ENCODE data around the gene CFLAR. TPM values are rescaled to one million over a fixed set of nuclear protein-coding genes. Genes with fewer than 3 reads are reported as not detected.
A peak's percentile ranks its signal among the peaks of the same experiment; 100 is the strongest.

The CFLAR gene
- total RNA-seq, 2 donors from 2014 or later: 165 to 315 TPM

DNA sequence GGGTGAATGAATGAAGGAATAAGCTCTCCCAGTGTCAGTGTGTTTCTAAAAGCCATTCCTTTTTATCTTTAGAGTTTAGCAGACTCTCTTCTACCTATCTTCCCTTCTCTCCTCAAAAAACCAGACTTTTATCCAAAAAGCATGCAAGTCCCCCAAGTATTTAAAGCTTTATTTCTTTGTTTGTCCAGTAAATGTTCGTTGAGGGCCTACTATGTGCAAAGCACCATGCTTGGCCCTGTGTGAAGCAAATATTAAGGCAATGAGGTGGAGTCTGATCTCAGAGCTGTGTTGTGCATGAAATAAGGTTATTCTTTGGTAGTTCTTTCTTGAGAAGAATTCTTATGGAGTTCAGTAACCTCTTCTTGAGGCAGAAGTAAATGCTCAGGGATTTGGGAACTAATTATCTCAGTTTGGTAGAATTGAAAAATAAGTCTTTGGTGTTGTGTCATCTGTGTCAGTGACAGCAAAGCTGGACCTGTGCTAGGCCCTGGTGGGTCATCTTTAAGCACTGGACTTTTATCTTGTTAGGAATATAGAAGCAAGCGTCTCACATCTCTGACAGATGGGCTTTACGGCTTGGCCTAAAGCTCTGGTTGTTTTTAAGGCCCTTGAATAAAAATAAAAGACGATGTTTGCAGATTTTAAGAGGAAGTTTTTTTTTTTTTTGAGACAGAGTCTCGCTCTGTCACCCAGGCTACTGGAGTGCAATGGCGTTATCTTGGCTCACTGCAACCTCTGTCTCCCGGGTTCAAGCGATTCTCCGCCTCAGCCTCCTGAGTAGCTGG is 38.8 kb downstream of the CFLAR start:
- no peak overlapping the region for H3K27ac ChIP-seq
- TF ChIP-seq, protein P1, sequence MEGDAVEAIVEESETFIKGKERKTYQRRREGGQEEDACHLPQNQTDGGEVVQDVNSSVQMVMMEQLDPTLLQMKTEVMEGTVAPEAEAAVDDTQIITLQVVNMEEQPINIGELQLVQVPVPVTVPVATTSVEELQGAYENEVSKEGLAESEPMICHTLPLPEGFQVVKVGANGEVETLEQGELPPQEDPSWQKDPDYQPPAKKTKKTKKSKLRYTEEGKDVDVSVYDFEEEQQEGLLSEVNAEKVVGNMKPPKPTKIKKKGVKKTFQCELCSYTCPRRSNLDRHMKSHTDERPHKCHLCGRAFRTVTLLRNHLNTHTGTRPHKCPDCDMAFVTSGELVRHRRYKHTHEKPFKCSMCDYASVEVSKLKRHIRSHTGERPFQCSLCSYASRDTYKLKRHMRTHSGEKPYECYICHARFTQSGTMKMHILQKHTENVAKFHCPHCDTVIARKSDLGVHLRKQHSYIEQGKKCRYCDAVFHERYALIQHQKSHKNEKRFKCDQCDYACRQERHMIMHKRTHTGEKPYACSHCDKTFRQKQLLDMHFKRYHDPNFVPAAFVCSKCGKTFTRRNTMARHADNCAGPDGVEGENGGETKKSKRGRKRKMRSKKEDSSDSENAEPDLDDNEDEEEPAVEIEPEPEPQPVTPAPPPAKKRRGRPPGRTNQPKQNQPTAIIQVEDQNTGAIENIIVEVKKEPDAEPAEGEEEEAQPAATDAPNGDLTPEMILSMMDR (IDR thresholded peaks at IDR 0.05): no peak
- ATAC-seq (ENCODE audit: insufficient number of reproducible peaks, low FRiP score, low read depth): no peak
- no peak overlapping the region for H3K4me3 ChIP-seq
- H3K9me3 ChIP-seq: no peaks in the 10 kb centered on the region
- H3K27me3 ChIP-seq (replicated peaks; ENCODE audit: insufficient read depth): no peaks in the 10 kb centered on the region
- peaks cover 50% of the 10 kb centered on the region for H3K36me3 ChIP-seq
- peaks cover 11 to 27% of the 10 kb centered on the region in 2 donors for H3K4me1 ChIP-seq (ENCODE audit: control insufficient read depth in 1 of 2, low read depth in 2 of 2)
- no peak for DNase-seq (ENCODE audit: low spot score)

DNA sequence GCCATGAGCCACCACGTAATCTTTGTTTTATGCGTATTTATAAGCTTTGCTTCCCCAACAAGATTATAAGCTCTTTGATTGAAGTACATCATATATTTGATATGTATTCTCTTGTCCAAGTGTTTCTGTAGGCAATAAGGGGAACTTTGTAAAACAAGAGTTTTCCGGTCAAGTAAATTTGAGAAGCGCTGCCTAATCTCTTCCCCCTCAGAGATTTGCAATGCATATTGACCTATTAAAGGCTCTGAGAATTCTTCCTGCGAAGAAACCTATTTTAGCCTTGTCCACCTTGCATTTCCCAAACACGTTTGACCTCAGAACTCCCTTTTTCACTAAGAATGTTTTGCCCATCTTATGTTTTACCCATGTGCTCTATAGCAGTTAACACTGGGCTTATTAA is 40.1 kb downstream of the CFLAR start:
- H3K27ac ChIP-seq: no peak overlapping the region
- ATAC-seq (ENCODE audit: insufficient number of reproducible peaks, low FRiP score, low read depth): no peak
- no peaks in the 10 kb centered on the region for H3K9me3 ChIP-seq
- H3K36me3 ChIP-seq: peaks cover 56% of the 10 kb centered on the region
- DNase-seq (ENCODE audit: low spot score): no peak
- TF ChIP-seq, protein P1 (IDR thresholded peaks at IDR 0.05): no peak
- peaks cover 9 to 19% of the 10 kb centered on the region in 2 donors for H3K4me1 ChIP-seq (ENCODE audit: control insufficient read depth in 1 of 2, low read depth in 2 of 2)
- no peak overlapping the region for H3K4me3 ChIP-seq
- H3K27me3 ChIP-seq (replicated peaks; ENCODE audit: insufficient read depth): no peaks in the 10 kb centered on the region

DNA sequence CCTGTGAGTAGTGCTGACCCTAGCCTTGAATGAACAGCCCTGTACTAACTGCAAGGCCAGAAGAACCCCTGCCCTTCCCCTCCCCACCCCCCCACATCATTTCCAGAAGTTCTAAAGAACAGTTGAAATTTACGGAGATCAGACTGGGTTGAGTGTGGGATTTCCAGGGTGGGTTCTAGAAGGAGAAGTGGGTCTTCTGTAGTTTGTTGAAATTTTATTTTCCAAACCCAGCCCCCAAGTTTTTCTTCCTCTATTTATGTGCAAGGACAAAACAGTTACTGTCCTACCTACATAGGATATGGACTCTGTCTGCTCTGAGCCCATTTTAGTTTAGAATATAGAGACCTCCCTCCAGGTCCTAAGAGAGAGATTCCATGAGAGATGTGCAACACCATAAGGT is 40.7 kb downstream of the CFLAR start:
- no peak for ATAC-seq (ENCODE audit: insufficient number of reproducible peaks, low FRiP score, low read depth)
- Histone ChIP-seq H3K27me3 (replicated peaks; ENCODE audit: insufficient read depth) (no peaks in the 10 kb centered on the region), H3K4me1 (ENCODE audit: control insufficient read depth in 1 of 2, low read depth in 2 of 2) (peaks cover 6 to 13% of the 10 kb centered on the region in 2 donors), H3K4me3 (no peak overlapping the region), H3K27ac (no peak overlapping the region), H3K9me3 (no peaks in the 10 kb centered on the region), H3K36me3 (peaks cover 58% of the 10 kb centered on the region)
- TF ChIP-seq, protein P1 (IDR thresholded peaks at IDR 0.05): no peak
- no peak for DNase-seq (ENCODE audit: low spot score)

DNA sequence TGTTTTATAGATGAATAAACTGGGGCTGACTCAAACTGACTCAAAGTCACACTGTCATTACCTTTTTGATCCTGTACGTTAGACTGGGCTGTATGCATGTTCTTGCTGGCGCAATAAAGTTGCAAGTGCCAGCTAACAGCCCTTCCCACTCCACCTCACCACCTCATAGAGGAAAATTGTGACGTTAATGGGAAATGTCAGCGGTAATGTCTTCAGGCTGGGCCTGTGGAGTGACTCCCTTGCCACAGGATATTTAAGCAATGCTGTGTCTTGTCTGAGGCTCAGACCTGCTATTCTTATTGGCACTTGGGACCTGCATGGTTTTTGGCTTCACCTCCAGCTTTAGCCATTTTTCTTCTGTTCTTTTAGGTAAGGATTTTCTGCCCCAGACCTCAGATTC is 41.7 kb downstream of the CFLAR start:
- Histone ChIP-seq H3K4me1 (ENCODE audit: control insufficient read depth in 1 of 2, low read depth in 2 of 2) (peaks cover 0 to 9% of the 10 kb centered on the region in 2 donors), H3K27me3 (replicated peaks; ENCODE audit: insufficient read depth) (no peaks in the 10 kb centered on the region), H3K4me3 (no peak overlapping the region), H3K36me3 (peaks cover 69% of the 10 kb centered on the region), H3K27ac (peak overlapping the region in 1 of 2 donors; percentile 34), H3K9me3 (no peaks in the 10 kb centered on the region)
- DNase-seq (ENCODE audit: low spot score) (no peak), ATAC-seq (ENCODE audit: insufficient number of reproducible peaks, low FRiP score, low read depth) (no peak)
- TF ChIP-seq, protein P1 (IDR thresholded peaks at IDR 0.05): no peak

DNA sequence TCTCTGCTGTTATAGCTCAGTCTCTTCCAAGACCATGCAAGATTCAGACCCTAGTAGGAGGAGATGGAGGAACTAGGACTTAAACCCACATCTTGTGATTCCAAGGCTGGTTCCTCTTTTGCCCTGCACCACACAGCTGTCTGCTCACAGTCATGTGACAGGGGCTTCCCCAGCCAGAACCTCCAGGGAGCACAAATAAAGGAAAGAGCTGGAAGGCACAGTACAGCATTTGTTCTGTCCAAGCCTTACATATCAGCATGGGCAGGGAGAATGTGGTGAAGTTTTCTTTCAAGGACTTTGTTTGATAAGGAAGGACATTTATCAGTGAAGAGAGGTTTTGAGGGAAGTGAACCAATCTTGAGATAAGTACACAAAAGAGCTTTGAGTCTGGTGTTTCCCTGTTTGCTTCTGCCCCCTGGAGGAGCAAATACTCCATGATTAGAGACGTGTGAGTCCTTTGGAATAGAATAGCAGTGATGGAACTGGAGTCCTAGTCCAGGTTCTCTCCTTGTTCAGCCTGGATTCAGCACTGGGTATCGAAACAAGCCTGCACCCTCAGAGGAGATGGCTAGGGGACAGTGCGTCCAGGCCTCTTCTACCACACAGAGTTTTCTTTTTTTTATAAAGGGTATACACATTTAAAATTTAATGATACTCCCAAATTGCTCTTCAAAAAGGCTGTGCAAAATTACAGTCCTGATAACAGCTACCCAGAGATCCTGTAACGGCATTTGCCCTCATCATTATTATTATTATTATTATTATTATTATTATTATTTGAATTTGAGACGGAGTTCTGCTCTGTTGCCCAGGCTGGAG is 42.4 kb downstream of the CFLAR start:
- no peak for ATAC-seq (ENCODE audit: insufficient number of reproducible peaks, low FRiP score, low read depth)
- no peaks in the 10 kb centered on the region for H3K9me3 ChIP-seq
- H3K27me3 ChIP-seq (replicated peaks; ENCODE audit: insufficient read depth): no peaks in the 10 kb centered on the region
- peaks cover 0 to 9% of the 10 kb centered on the region in 2 donors for H3K4me1 ChIP-seq (ENCODE audit: control insufficient read depth in 1 of 2, low read depth in 2 of 2)
- peaks cover 71% of the 10 kb centered on the region for H3K36me3 ChIP-seq
- H3K4me3 ChIP-seq: no peak overlapping the region
- peak overlapping the region in 1 of 2 donors; percentile 34 for H3K27ac ChIP-seq
- TF ChIP-seq, protein P1 (IDR thresholded peaks at IDR 0.05): peak; percentile 40
- DNase-seq (ENCODE audit: low spot score): no peak

Measured in thoracic aorta (tissue), 2 donors.